OCI-LY7 (cell line): ENCODE results near the gene UNC50.

Source experiments
- CTCF ChIP-seq: fragments of 200-600 bp; sonication (generic); conservative IDR thresholded peaks from 2 replicates; pipeline ENCODE4 v1.5.1; 2014; ENCODE audit warnings: mild to moderate bottlenecking, antibody characterized with exemption, low read length, moderate library complexity, mixed read lengths
- EZH2phosphoT487 ChIP-seq: fragments of 200-600 bp; sonication (generic); IDR thresholded peaks from 2 replicates; pipeline ENCODE4 v1.6.1; 2018; ENCODE audit warnings: low read depth, borderline replicate concordance, mild to moderate bottlenecking, mixed run types, antibody characterized with exemption, low read length, moderate library complexity, mixed read lengths

GRCh38 chr2:98604547-98604946, 3.8 kb upstream of the UNC50 start:
- no peak for TF ChIP-seq CTCF
- TF ChIP-seq EZH2phosphoT487, result no peak
